Measurements from ENCODE around the gene ADRA2B.

GRCh38 chr2:96100893-96101304 lies 15.5 kb downstream of the ADRA2B start:
- TF ChIP-seq ARNT (IDR thresholded peaks at IDR 0.05), result no peak
- TF ChIP-seq SUZ12 (IDR thresholded peaks at IDR 0.05), result no peak
- no peak for TF ChIP-seq FOXA1 (IDR thresholded peaks at IDR 0.05)
- TF ChIP-seq FOXM1 (IDR thresholded peaks at IDR 0.05; ENCODE audit: borderline replicate concordance), result no peak
- no peak for TF ChIP-seq BHLHE40 (IDR thresholded peaks at IDR 0.05; ENCODE audit: borderline replicate concordance)
- no peak for TF ChIP-seq ELF4 (IDR thresholded peaks at IDR 0.05)

Measured in HEK293T (cell line).